Middle frontal gyrus (tissue), 1 donor: Measurements from ENCODE around the gene PLAGL2.
"Not testable (repeated sequence)": the region's sequence is repeated elsewhere in the genome, so short reads cannot be mapped to it uniquely, and the experiment has no call there.

ENCODE experiments used
- DNase-seq: peaks from one replicate; pipeline ENCODE4 v3.0.0-alpha.2; 2015; ENCODE audit warnings: low spot score; ENCODE audit errors: extremely low spot score

PLAGL2 gene

GRCh38 chr20:32184961-32185603 is 22.5 kb downstream of the PLAGL2 start:
- no peak for DNase-seq

- no peak for DNase-seq
These were observed 23.5 kb downstream of the PLAGL2 start for GRCh38 chr20:32183947-32184635.

- no peak for DNase-seq
These were observed 25.9 kb downstream of the PLAGL2 start for GRCh38 chr20:32181606-32182005.

- no peak for DNase-seq
These were observed 27.6 kb downstream of the PLAGL2 start for GRCh38 chr20:32179934-32180333.

GRCh38 chr20:32179515-32179914 is 28.0 kb downstream of the PLAGL2 start:
- no peak for DNase-seq

- DNase-seq = not testable (repeated sequence)
These were observed 29.8 kb downstream of the PLAGL2 start for GRCh38 chr20:32177696-32178095.

GRCh38 chr20:32168184-32168910 is 39.2 kb downstream of the PLAGL2 start:
- no peak for DNase-seq

- DNase-seq = no peak
These were observed 40.0 kb downstream of the PLAGL2 start for GRCh38 chr20:32167552-32167951.

GRCh38 chr20:32165836-32166545 is 41.6 kb downstream of the PLAGL2 start:
- no peak for DNase-seq

- no peak for DNase-seq
These were observed 42.4 kb downstream of the PLAGL2 start for GRCh38 chr20:32164984-32165735.

- no peak for DNase-seq
These were observed 43.6 kb downstream of the PLAGL2 start for GRCh38 chr20:32163951-32164350.

GRCh38 chr20:32162351-32162750 is 45.2 kb downstream of the PLAGL2 start:
- DNase-seq = no peak

- DNase-seq = no peak
These were observed 47.2 kb downstream of the PLAGL2 start for GRCh38 chr20:32160341-32160740.

GRCh38 chr20:32159766-32160221 is 47.7 kb downstream of the PLAGL2 start:
- DNase-seq = no peak

- no peak for DNase-seq
These were observed 48.4 kb downstream of the PLAGL2 start for GRCh38 chr20:32158943-32159660.

- no peak for DNase-seq
These were observed 49.2 kb downstream of the PLAGL2 start for GRCh38 chr20:32158351-32158750.

- DNase-seq = no peak
These were observed 49.9 kb downstream of the PLAGL2 start for GRCh38 chr20:32157611-32158010.

- no peak for DNase-seq
These were observed 52.2 kb downstream of the PLAGL2 start for GRCh38 chr20:32155017-32155981.

GRCh38 chr20:32153771-32154170 is 53.8 kb downstream of the PLAGL2 start:
- no peak for DNase-seq
